ENCODE data around the gene COPS7B. TPM values are rescaled to one million over a fixed set of nuclear protein-coding genes. Genes with fewer than 3 reads are reported as not detected.

Gene COPS7B
- total and polyA plus RNA-seq, 12 donors: 20.8 to 48.6 (median 36.1) TPM

GRCh38 chr2:231780909-231781797 is 5.1 kb upstream of the COPS7B start, which contains the start of gene PDE6D:
Gene PDE6D, minus strand, starts transcription at chr2:231781282. Its CDS starts 168 bp downstream, at chr2:231781114.
- intact Hi-C loops (cut with DNase I): no loop called here

GRCh38 chr2:231781798-231782726 is 4.2 kb upstream of the COPS7B start:
- peak in 6 of 7 donors; percentile 44 to 71 (median 52) for DNase-seq
- 1% methylated on average over 12 of the region's 12 CpGs for WGBS, 4 donors
- no peaks in the 10 kb centered on the region for H3K27me3 ChIP-seq
- TF ChIP-seq CTCF (IDR thresholded peaks at IDR 0.05) (no peak), POLR2A (IDR thresholded peaks at IDR 0.05) (no peak)
- H3K4me3 ChIP-seq: peak overlapping the region; percentile 83 to 92 (median 89)
- intact Hi-C loops (cut with DNase I): no loop called here
- peak overlapping the region; percentile 65 to 92 (median 77) for H3K27ac ChIP-seq
- H3K36me3 ChIP-seq (replicated peaks in 1 of 2): no peaks in the 10 kb centered on the region
- H3K4me1 ChIP-seq (replicated peaks in 1 of 2): peaks cover 33 to 53% of the 10 kb centered on the region in 2 donors
- H3K9me3 ChIP-seq (replicated peaks in 1 of 3): no peaks in the 10 kb centered on the region

More at GRCh38 chr2:231780909-231781797, 5.1 kb upstream of the COPS7B start, which contains the start of gene PDE6D:
- no peaks in the 10 kb centered on the region for H3K9me3 ChIP-seq (replicated peaks in 1 of 3)
- H3K27me3 ChIP-seq: no peaks in the 10 kb centered on the region
- peak in 1 of 6 experiments; percentile 10 for TF ChIP-seq CTCF (IDR thresholded peaks at IDR 0.05)
- TF ChIP-seq POLR2A (IDR thresholded peaks at IDR 0.05): peak; percentile 90 to 97
- DNase-seq: peak; percentile 96 to 99 (median 99)
- H3K36me3 ChIP-seq (replicated peaks in 1 of 2): no peaks in the 10 kb centered on the region
- peak within 1 kb of the TSS; percentile 65 to 92 (median 77) for H3K27ac ChIP-seq
- peaks cover 28 to 50% of the 10 kb centered on the region in 2 donors for H3K4me1 ChIP-seq (replicated peaks in 1 of 2)
- peak within 1 kb of the TSS; percentile 83 to 92 (median 89) for H3K4me3 ChIP-seq
- 0 to 1% (median 1%) methylated on average over 13 to 67 of the region's 67 CpGs for WGBS, 4 donors

- no peak for DNase-seq
- H3K4me3 ChIP-seq: peak overlapping the region in 1 of 4 donors; percentile 98
- no peaks in the 10 kb centered on the region for H3K27me3 ChIP-seq
- peak overlapping the region in 1 of 5 donors; percentile 72 for H3K27ac ChIP-seq
- peaks cover 49 to 66% of the 10 kb centered on the region in 2 donors for H3K4me1 ChIP-seq (replicated peaks in 1 of 2)
- WGBS, 4 donors: 64 to 73% (median 71%) methylated on average over 2 of the region's 2 CpGs
- intact Hi-C loops (cut with DNase I): no loop called here
- H3K36me3 ChIP-seq (replicated peaks in 1 of 2): no peaks in the 10 kb centered on the region
- H3K9me3 ChIP-seq (replicated peaks in 1 of 3): no peaks in the 10 kb centered on the region
- TF ChIP-seq POLR2A (IDR thresholded peaks at IDR 0.05) (no peak), CTCF (IDR thresholded peaks at IDR 0.05) (no peak)
These were observed 832 bp upstream of the COPS7B start for GRCh38 chr2:231785413-231785812.

GRCh38 chr2:231785822-231786176 is 446 bp upstream of the COPS7B start:
- Histone ChIP-seq H3K27me3 (no peaks in the 10 kb centered on the region), H3K4me1 (replicated peaks in 1 of 2) (peaks cover 49 to 65% of the 10 kb centered on the region in 2 donors), H3K4me3 (peak overlapping the region in 2 of 4 donors; percentile 74 to 98), H3K36me3 (replicated peaks in 1 of 2) (no peaks in the 10 kb centered on the region), H3K27ac (peak overlapping the region in 3 of 5 donors; percentile 48 to 76 (median 72)), H3K9me3 (replicated peaks in 1 of 3) (no peaks in the 10 kb centered on the region)
- intact Hi-C loops (cut with DNase I): no loop called here
- DNase-seq: no peak
- 27 to 42% (median 32%) methylated on average over 6 of the region's 6 CpGs for WGBS, 4 donors
- TF ChIP-seq POLR2A (IDR thresholded peaks at IDR 0.05) (no peak), CTCF (IDR thresholded peaks at IDR 0.05) (no peak)
